Measurements from ENCODE around the gene CEPT1.
"Not testable (repeated sequence)": the region's sequence is repeated elsewhere in the genome, so short reads cannot be mapped to it uniquely, and the experiment has no call there.

Gene CEPT1

DNA sequence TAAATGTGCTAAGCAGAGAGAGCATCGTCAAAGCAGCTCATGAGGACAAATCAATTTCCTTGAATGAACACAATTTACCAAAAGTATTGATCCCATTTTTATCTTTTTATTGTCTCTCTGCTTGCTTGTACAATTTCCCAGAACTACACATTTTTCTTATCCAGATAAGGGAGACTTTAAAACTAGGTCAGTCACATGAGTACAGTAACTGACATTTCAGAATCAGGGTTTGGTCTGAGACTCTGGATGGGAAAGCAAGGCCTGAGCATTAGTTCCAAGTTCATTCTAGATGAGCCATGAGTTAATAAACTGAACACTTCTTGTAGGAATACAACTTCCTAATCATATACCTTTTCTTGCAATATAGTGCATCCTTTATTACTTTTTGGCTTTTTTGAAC, 71.9 kb downstream of the CEPT1 start:
- no peak for DNase-seq (ENCODE audit: low read depth)

DNA sequence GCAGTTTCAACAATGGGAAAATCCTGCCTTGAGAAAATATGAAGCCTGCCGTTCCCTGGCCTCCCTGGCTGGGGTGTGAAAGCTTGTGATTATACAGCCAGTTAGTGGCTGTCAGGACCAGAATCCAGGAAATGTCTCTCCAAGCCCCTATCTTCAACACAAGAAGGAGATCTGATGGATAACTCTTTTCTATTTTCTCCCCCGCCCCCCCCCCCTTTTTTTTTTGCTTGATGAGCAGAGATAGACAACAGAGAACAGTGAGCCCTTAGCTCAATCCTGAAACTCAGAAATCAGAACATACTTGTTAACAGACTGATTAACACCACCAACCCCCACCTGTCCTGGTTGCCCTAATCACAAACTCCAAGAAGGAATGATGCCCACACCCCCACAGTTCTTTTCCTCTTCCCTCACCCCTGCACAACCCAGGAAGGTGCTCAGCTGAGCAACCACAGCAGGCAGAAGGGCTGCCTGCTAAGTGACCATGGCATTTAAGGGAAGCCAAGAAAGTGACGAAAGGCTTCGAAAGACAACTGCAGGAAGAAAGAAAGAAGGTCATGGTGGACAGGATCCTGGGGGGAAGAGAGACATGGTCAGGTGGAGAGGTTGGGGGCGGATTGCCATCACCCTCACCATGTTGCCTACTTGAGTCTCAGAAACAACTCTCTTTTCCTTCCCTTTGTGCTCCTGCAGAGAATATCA, 72.8 kb downstream of the CEPT1 start:
- no peak for DNase-seq (ENCODE audit: low read depth)

DNA sequence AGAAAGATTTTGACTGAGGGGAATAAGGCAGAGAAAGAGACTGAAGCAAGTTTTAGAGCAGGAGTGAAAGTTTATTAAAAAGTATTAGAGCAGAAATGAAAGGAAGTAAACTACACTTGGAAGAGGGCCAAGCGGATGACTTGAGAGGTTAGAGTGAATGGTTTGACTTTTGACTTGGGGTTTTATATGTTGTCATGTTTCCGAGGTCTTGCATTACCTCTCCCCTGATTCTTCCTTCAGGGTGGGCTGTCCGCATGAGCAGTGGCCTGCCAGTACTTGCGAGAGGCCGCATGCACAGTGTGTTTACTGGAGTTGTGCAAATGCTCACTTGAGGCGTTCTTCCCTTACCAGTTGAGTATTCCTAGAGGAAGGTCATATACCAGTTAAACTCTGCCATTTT, 73.4 kb downstream of the CEPT1 start:
- DNase-seq (ENCODE audit: low read depth): no peak

DNA sequence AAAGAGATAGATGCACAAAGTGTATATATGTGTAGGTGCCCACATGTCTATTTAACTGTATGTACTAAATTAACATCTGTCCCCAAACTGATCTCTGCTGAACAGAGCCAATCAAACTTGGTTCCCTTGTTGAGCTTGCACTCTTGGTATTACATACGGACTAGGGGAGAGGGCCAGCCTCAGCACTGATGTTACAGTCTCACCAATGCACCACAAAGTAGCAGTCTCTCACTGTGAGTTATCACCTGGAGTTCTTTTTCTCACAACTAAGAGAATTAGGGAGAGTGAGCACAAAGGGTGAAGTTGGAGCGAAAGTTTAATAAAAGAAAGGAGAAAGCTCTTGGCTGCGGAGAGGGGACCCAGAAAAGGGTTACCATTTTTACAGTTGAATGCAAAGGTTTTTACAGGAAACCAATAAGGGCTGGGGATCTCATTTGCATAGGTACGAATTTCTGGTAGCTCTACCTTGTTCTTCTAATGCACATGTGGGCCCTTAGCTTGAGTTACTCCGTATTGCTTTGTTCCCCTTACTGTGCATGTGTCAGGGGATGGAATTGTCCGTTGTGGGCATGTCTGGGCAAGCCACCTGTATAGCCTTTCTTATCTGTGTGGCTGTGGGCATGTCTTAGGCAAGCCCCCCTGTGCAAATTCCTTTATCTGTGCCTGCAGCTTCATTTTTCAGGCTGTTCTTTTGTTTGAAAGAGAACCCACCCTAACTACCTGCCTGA, 74.2 kb downstream of the CEPT1 start:
- DNase-seq (ENCODE audit: low read depth): no peak

DNA sequence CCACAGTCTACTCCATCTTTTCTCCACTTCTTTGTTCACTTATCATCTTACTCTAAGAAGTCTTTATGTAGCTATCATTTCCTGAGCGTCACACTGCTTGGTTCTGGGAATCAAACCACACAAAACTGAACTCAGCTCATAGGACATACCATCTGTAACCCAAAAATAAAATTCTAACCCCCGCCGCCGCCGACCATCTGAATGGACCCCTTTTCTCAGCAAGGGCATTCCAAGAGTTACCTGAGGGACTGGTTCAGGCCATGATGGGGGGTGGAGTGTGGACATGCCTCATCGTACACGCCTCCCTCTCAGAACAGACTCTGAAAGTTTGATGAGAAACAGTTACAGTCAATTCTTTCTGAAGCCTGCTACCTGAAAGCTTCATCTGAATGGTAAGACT, 74.9 kb downstream of the CEPT1 start:
- DNase-seq (ENCODE audit: low read depth): no peak

DNA sequence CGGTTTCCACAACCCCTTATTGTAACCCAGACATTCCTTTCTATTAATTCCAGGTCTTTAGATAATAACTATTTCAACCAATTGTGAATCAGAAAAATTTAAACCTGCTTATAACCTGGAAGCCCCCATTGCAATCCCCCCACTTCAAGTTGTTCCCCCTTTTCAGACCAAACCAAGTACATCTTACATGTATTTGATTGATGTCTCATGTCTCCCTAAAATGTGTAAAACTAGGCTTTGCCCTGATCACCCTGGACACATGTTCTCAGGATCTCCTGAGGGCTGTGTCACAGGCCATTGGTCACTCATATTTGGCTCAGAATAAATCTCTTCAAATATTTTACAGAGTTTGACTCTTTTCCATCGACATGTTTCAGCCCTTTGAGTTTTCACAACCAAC, 75.3 kb downstream of the CEPT1 start:
- not testable (repeated sequence) for DNase-seq (ENCODE audit: low read depth)

DNA sequence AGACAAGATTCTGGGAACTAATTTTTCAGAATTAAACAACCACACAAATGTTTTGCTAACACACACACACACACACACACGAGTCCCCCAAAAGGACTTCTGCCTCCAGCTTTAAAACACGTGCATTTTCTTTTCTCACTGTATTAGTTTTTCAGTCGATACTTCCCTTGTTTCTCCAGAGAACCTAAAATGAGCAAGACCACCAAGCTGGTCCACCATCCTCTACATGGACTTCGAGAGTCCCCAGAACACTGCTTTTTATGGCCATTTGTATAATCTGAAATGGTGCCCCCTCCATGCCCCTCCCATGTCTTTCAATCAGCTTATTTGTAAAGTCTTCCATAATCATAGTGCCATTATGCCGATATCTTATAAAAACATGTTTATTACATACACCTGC, 76.7 kb downstream of the CEPT1 start:
- DNase-seq (ENCODE audit: low read depth): no peak

DNA sequence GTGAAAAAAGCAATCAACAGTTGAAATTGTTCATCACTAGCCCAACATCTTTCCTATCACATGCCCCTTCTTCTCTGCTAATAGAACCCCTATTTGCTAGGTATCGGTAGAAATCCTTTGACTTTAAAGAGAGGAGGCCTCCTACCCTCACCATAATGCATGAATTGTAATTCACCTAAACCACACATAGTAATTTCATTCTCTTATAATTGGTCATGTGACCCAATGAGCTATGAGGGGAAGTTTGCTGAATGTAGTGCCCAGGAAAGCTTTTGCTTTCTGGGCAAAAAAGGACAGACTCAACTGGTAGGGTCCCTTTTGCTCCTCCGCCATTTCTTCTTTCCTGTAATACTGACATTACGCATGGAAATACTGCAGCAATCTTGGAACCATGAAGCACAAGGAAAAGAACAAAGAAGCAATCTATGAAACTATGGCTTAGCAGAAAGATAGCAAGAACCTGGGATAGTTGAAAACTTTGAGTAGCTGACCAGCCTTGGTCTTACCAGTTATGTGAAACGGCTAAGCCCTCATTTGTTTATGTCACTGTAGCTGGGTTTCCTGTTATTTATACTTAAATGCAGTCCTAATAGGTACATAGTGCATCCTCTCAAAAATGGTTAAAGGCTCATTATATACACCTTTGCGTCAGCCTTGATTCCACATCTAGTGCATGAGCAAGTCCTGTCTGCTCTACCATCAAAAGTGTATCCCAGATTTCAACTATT, 77.3 kb downstream of the CEPT1 start:
- DNase-seq (ENCODE audit: low read depth): no peak

DNA sequence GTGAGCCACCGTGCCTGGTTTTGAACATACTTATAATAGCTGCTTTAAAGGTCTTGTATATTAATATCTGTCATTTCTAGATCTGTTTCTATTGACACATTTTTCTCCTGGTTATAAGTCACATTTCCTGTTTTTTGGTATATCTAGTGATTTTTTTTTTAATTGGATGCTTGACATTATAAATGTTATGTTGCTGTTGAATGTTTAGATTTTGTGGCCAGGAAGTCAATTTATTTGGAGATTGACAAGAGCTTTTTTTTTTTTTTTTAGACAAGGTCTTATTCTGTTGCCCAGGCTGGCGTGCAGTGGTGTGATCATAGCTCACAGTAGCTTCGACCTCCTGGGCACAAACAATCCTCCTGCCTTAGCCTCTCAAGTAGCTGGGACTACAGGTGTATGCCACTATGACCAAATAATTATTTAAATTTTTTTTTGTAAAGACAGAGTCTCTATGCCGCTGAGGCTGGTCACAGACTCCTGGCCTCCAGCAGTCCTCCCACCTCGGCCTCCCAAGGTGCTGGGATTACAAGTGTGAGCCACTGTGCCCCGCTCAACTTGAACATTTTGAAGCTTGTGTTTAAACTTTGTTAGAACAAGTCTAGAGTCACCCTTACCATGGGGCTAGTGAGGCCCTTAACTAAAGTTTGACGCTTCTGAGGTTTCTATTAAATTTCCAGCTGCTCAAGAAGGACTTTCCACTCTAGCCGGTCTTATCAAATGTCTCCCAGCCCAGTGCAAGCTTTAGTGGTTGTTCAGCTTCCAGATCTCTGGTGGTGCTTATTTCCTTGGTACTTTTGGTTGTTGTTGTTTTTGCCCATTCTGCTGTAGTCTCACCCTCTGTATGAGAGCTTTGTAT, 78.9 kb downstream of the CEPT1 start:
- DNase-seq (ENCODE audit: low read depth): no peak

DNA sequence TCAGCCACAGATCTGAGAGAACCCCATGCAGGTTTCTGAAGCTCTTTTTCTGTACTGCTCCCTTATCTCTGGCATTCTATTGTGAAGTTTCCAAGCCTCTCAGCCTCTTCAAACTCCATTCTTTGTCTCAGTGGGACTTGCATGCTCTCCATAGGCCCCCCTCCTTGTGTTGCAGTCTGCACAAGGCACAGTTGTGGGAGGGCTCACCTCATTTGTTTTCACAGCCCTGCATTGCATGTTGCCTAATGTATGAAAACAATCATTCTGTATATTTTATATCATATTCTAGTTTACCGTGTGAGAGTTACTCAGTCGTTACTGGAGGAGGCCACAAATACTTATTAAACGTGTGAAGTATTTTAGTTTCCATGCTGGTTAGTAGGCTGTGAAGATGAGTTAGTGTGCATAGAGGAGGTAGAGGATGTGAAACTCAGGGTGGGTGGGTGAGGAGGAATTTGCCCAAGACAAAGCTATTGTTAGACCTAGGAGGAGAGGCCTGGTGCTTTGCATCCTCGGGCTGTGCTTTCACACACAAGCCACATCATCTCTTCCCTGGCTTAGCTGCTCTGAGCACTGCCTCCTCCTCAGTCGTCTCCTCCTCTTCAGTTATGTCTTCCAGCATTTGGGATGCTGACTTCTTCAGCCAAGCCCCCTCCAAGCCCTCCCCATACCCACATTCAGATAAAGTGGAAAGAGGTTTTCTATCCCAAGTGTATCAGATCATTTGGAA, 79.7 kb downstream of the CEPT1 start:
- DNase-seq (ENCODE audit: low read depth): peak; percentile 55

DNA sequence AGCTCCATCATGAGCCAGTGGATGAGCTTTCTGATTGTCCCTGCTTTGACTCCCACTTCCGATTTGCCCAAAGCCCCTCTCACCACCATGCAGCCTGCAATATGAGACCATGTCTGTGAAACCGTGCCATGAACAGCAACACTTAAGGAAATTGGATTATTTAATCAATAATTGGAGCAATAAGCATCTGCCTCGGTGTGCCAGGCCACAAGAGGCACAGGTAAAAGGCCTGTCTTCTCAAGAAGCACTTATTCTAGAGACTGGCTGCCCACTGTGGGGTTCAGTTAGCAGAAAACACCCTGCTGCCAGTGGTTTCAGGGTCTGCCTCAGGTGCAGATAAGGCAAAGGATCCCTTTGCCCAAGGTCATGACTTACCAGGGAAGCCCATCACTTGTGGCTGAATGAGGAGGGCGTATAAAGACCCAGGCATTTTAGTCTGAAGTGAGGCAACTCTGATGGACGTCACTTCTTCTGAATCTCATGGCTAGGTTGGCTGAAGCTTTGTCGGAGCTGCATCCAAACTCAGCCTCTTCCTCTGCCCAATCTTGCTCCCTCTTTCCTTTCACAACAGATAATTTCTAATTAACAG, 80.4 kb downstream of the CEPT1 start:
- no peak for DNase-seq (ENCODE audit: low read depth)

DNA sequence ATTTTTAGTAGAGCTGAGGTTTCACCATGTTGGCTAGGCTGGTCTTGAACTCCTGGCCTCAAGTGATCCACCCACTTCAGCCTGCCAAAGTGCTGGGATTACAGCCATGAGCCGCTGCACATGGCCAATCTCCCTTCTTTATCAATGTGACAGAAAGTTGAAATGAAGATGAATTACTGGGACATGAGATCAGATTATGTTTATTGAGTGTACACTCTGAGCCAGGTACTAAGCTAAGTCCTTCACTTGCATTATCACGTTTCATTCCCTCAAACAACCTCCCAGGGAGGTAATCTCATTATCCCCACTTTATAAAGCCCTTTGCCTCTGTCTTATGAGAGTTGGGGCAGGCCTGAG, 81.2 kb downstream of the CEPT1 start:
- DNase-seq (ENCODE audit: low read depth): no peak

DNA sequence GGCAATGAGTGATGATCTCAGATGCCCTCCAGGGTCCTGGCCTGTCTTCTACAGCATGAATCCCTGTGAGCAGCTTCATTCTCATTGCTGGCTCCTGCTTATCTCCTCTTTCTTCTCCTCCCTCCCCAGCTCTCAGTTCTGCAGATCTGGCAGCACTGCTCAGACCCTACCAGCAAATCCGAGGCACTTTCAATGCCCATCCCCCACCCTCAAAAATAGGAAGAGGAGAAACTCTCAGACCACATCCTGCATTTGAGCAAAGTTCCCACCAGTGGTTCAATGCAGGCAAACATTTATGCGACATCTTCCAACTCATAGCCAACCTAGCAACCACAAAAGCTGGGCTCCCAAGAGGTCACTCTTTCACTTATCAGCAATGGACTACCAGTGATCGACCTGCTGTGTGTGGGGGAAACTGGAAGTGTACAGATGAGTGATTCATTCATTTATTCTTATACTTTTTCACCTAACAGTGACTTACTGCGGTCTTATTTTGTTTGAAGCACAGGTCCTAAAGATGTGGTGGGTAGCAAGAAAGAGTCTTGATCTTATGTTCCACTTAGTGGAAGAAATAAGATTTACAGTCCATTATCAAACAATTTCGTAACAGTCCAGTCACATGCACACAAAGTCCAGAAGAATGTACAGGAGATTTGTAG, 81.7 kb downstream of the CEPT1 start:
- DNase-seq (ENCODE audit: low read depth): no peak

DNA sequence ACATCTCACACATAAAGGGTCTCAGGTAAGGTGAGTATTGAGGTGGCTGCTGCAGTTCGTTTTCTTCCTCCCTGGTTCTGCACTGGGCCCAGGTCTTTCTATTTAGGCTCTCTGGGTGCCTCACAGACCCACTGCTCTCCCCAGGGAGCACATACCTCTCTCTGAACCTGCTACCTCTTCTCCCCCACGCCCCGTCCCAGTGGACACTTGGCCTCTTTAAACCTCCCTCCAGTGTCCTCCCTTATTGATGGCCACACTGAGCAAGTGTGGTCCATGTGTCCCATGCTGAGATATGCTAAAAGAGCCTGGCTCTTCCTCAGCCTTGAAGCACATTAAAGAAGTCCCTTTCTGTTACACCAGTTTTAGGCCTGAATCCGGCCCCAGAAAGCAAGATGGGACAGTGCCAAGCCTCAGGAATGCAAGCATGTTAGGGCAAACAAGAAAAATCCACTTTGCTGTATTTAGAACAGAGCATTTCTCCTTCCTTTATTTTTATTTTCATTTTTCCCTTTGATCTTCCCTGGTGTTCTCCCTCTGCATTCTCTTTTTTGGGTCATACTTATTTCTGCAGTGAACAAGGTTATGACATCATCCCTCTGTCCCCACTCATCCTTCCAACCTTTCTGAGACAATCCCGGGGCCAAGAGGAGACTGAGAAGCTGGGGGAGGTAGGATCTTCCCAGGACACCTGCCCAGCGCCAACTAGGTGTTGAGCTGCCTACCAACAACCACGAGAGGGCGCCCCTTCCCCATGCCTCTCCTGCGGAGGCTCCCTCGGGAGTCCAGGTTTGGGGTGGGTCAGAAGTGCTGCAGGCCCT, 82.5 kb downstream of the CEPT1 start:
- DNase-seq (ENCODE audit: low read depth): peak; percentile 64

DNA sequence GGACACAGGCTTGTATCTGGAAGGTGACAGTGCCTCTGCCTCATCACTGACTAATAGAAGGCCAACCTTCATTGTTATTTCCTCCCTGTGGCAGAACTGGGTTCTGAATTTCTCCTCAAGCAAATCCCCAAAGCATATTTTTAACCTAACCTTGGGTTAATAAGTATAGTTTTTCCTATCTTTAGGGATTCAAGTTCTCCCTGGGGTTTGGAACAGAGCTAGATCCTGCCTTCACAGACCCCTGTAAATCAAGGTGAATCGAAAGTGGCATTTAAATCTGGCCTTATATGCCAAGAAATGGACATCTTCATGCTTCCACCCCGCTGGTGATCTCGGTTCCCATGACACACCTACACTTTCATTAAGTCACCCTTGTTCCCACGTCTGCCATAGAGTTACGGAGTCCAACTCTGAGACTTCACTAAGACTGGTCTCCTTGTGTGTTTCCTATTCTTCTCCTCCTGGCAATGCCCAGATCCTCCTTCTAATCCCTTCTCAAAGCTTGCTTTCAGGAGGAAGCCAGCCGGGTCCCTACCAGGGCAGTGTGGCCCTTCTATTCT, 83.2 kb downstream of the CEPT1 start:
- DNase-seq (ENCODE audit: low read depth): no peak

DNA sequence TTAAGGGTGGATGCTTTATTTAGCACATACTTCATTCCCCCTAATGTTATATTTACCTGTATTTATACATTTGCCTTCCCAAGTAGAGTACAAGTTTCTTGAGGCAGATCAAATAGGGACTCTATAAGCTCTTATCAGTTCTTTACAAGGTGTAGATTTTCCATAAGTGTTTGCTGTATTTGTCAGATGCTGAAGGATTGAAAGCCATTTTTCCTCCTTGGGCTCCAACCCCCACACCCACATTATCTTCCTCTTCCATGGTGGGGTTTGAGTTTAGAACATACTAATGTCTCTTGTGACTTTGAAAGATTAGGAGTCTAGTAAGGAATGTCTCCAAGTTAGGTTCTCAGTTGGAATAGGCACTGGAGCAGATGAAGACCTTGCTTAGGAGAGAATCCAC, 85.1 kb downstream of the CEPT1 start:
- no peak for DNase-seq (ENCODE audit: low read depth)

DNA sequence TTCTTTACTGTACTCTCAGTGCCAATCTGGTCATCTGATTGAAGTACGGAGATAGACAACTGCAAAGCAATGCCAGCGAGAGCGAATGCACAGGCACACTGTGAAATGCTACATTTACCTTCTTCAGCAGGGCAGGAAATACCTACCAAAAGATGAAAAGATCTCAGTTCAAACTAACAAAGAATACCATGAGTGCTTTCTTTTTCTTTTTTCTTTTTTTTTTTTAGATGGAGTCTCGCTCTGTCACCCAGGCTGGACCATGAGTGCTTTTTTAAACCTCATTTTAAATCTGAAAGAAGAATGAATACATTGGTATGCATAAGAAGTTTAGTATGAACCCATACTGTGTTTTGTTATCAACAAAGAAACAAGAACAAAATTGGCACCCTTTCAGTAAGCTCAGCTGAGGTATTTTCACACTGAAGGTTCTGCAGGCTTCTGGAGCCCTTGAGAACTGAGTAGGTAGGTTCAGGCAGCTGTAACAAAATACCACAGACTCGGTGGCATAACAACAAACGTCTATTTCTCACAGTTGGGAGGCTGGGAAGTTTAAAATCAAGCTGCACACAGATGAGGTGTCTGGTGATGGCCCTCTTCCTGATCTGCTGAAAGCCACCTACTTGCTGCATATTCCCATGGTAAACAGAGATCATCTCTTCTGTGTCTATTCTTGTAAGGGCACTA, 85.8 kb downstream of the CEPT1 start:
- no peak for DNase-seq (ENCODE audit: low read depth)

DNA sequence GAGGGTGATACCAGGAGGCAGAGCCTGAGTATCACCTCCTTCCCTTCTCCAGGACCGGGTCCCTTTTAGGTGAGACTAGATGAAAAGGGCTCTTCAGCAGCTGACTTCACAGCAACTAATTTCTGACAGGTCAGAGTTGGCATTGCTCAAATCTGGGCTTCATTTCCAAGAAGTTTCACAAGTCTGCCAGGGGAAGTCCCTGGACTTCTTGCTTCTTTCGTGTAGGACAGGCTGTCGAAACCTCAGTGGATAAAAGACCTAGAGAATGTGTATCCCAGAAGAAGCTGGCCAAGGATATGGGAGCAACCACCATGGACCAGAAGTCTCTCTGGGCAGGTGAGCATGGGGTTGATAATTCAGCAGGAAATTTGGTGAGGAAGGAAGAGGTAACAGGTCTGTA, 87.4 kb downstream of the CEPT1 start, which contains the start of gene CHI3L2:
CHI3L2 (plus strand) TSS at position 280 of the 400 bp plus-strand sequence; CDS start at position 297, 17 bp downstream.
- no peak for DNase-seq (ENCODE audit: low read depth)

All from activated T-cell treated with anti-CD3 and anti-CD28 coated beads for 24 hours (primary cell).